Lung (tissue), 12 donors: Measurements from ENCODE around the gene PRDM16. TPM values are rescaled to one million over a fixed set of nuclear protein-coding genes. Genes with fewer than 3 reads are reported as not detected.

Experiments used
- ATAC-seq: fragments of 200-7000 bp; cut with Tn5 transposase; one replicate; pipeline ENCODE4 v1.9.1; 2020; ENCODE audit warnings: moderate number of reproducible peaks; ENCODE audit not compliant: insufficient read depth, low FRiP score
- DNase-seq, 3 donors: peaks; one replicate each; pipeline ENCODE4 v3.0.0-alpha.2; 2013 to 2017
- H3K27ac ChIP-seq, 2 donors: one replicate each; pipeline ENCODE4 v1.5.1; 2013; ENCODE audit warnings: mild to moderate bottlenecking in 2 of 2, moderate library complexity in 2 of 2, control low read depth in 1 of 2, inconsistent platforms in 1 of 2, low read depth in 1 of 2, low read length in 1 of 2
- H3K27me3 ChIP-seq, 3 donors: one replicate each; pipeline ENCODE4 v1.5.1; 2013; ENCODE audit warnings: low read length in 2 of 3; ENCODE audit not compliant: control insufficient read depth in 3 of 3, insufficient read depth in 3 of 3
- H3K36me3 ChIP-seq, 4 donors: one replicate each; pipeline ENCODE4 v1.5.1; 2013; ENCODE audit warnings: low read length in 4 of 4, mild to moderate bottlenecking in 1 of 4, moderate library complexity in 1 of 4; ENCODE audit not compliant: control insufficient read depth in 4 of 4, insufficient read depth in 4 of 4
- H3K4me1 ChIP-seq, 5 donors: one replicate each; pipeline ENCODE4 v1.5.1; 2013; ENCODE audit warnings: low read length in 5 of 5, mild to moderate bottlenecking in 2 of 5, moderate library complexity in 1 of 5; ENCODE audit not compliant: control insufficient read depth in 5 of 5, insufficient read depth in 5 of 5
- H3K4me3 ChIP-seq: one replicate; pipeline ENCODE4 v1.5.1; 2013; ENCODE audit warnings: mild to moderate bottlenecking, control low read depth, moderate library complexity
- H3K9ac ChIP-seq, 2 donors: one replicate each; pipeline ENCODE4 v1.5.1; 2013; ENCODE audit warnings: low read length in 2 of 2, control low read depth in 1 of 2; ENCODE audit not compliant: insufficient read depth in 1 of 2
- H3K9me3 ChIP-seq, 4 donors: one replicate each; pipeline ENCODE4 v1.5.1; 2013; ENCODE audit warnings: low read length in 3 of 4, mild to moderate bottlenecking in 1 of 4, moderate library complexity in 1 of 4; ENCODE audit not compliant: control insufficient read depth in 4 of 4, insufficient read depth in 3 of 4
- CTCF ChIP-seq: IDR thresholded peaks from 2 replicates; pipeline ENCODE4 v1.5.1; 2012; ENCODE audit warnings: mild to moderate bottlenecking; ENCODE audit errors: control extremely low read depth, extremely low read depth
- WGBS, 2 donors: extraction: QIAGEN DNeasy Blood & Tissue Kit; methylation state at CpG; one replicate each; pipeline ENCODE4 v1.1.7; 2013; 5-methylcytosine and 5-hydroxymethylcytosine counted together
- polyA plus RNA-seq, 2 donors: library from polyadenylated mRNA; stranded (reverse); fragments of 200-250 nt; gene quantifications; one replicate each; pipeline ENCODE4 v1.2.1, GENCODE V29; 2013
- total RNA-seq, 2 donors: library from RNA; depleted of rRNA in 1 of 2; stranded (reverse); fragments of >200 nt in 1 of 2; gene quantifications; one replicate each; pipeline ENCODE4 v1.2.1, GENCODE V29; 2014 to 2021
- donor health status: control.
- donor health status: control.
- donor health status: Bipolar disorder and iron deficiency.
- donor health status: healthy.
- donor health status: DM: yes; HTN: yes; CAD: no.

PRDM16 gene
- total and polyA plus RNA-seq, 4 donors: 2.4 to 36.5 (median 13.1) TPM

GRCh38 chr1:3308053-3308452, 239.1 kb downstream of the PRDM16 start:
- Histone ChIP-seq H3K4me3 (no peak overlapping the region), H3K9ac (no peak overlapping the region), H3K9me3 (no peaks in the 10 kb centered on the region), H3K36me3 (no peaks in the 10 kb centered on the region), H3K27me3 (peaks cover 0 to 36% (median 9%) of the 10 kb centered on the region in 3 donors), H3K4me1 (peaks cover 0 to 11% (median 5%) of the 10 kb centered on the region in 5 donors), H3K27ac (no peak overlapping the region)
- WGBS, 2 donors: 84 to 93% methylated on average over 11 of the region's 11 CpGs
- ATAC-seq: no peak
- TF ChIP-seq CTCF: no peak
- DNase-seq: no peak

GRCh38 chr1:3310718-3311400, 241.9 kb downstream of the PRDM16 start:
- Histone ChIP-seq H3K4me1 (peaks cover 3 to 34% (median 23%) of the 10 kb centered on the region in 5 donors), H3K4me3 (no peak overlapping the region), H3K27me3 (peaks cover 0 to 27% (median 9%) of the 10 kb centered on the region in 3 donors), H3K27ac (no peak overlapping the region), H3K9me3 (no peaks in the 10 kb centered on the region), H3K36me3 (no peaks in the 10 kb centered on the region), H3K9ac (no peak overlapping the region)
- DNase-seq (no peak), ATAC-seq (no peak)
- TF ChIP-seq CTCF: no peak
- 82 to 85% methylated on average over 25 of the region's 25 CpGs for WGBS, 2 donors

GRCh38 chr1:3311711-3312110, 242.7 kb downstream of the PRDM16 start:
- H3K27ac ChIP-seq: no peak overlapping the region
- no peaks in the 10 kb centered on the region for H3K9me3 ChIP-seq
- no peak for TF ChIP-seq CTCF
- H3K36me3 ChIP-seq: no peaks in the 10 kb centered on the region
- H3K27me3 ChIP-seq: peaks cover 0 to 30% (median 15%) of the 10 kb centered on the region in 3 donors
- 87 to 95% methylated on average over 8 of the region's 8 CpGs for WGBS, 2 donors
- peaks cover 3 to 35% (median 28%) of the 10 kb centered on the region in 5 donors for H3K4me1 ChIP-seq
- no peak overlapping the region for H3K4me3 ChIP-seq
- no peak overlapping the region for H3K9ac ChIP-seq
- DNase-seq (no peak), ATAC-seq (no peak)
